Measurements from ENCODE around the gene ADK.

Gene ADK

DNA sequence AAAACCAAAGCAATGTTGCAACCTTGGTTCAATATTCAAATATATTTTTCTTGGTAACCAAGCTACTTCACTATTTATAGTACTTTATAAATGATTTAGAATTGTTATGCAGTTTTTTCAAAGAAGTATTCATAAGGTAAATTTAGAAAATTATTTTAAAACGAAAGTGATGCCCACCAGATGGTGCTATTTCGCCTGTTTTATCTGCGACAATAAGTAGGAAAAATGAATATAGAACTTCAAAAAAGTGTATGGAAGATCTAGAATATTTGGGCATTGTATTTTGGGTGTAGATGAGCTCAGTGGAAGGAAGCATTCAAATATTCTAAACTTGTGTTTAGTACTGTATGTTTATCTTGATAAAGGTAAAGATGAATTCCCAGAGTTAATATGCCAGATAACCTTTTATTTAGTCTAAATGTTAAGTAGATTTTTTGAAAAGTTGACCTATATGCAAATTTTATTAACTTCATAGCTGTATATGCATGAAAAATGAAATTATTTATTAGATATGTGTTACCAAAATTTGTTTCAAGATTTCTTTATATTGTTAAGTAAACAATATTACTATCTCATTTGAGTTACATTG is 93.2 kb downstream of the ADK start:
- H3K4me3 ChIP-seq (ENCODE audit: low read depth in 1 of 2, low read length in 2 of 2) = no peak overlapping the region
- no peaks in the 10 kb centered on the region for H3K27me3 ChIP-seq (ENCODE audit: low read depth, low read length)

DNA sequence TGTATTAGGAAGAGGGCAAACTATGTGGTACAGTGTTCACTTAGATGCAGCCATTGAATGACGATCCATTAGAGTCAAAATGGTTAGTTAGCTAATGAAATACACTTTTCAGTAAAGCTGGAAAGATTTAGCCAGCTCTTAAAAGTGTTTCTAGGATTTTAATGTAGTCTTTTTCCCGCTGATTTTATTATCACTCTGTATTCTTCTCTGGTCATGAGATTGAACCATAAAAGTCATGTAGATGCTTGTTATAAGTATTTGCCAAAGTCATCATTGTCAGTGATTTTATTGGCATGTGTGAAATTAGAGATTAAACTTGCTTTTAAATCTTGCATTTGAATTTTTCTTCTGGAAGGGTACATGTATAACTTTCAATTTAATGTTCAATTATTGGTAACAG is 93.8 kb downstream of the ADK start:
- H3K4me1 ChIP-seq (ENCODE audit: control insufficient read depth in 1 of 2, insufficient read depth in 2 of 2, low read length in 2 of 2) = no peaks in the 10 kb centered on the region
- H3K27me3 ChIP-seq (ENCODE audit: low read depth, low read length) = no peaks in the 10 kb centered on the region
- no peaks in the 10 kb centered on the region for H3K9me3 ChIP-seq (ENCODE audit: control insufficient read depth in 1 of 2, low read length in 2 of 2)
- peaks cover 0 to 8% of the 10 kb centered on the region in 2 donors for H3K36me3 ChIP-seq (ENCODE audit: control insufficient read depth in 1 of 2, insufficient read depth in 2 of 2, low read length in 2 of 2)
- no peak overlapping the region for H3K27ac ChIP-seq (ENCODE audit: low read length)
- no peak overlapping the region for H3K4me3 ChIP-seq (ENCODE audit: low read depth in 1 of 2, low read length in 2 of 2)

More for the DNA sequence above, 93.2 kb downstream of the ADK start:
- Histone ChIP-seq H3K36me3 (ENCODE audit: control insufficient read depth in 1 of 2, insufficient read depth in 2 of 2, low read length in 2 of 2) (peaks cover 0 to 8% of the 10 kb centered on the region in 2 donors), H3K9me3 (ENCODE audit: control insufficient read depth in 1 of 2, low read length in 2 of 2) (no peaks in the 10 kb centered on the region), H3K4me1 (ENCODE audit: control insufficient read depth in 1 of 2, insufficient read depth in 2 of 2, low read length in 2 of 2) (no peaks in the 10 kb centered on the region), H3K27ac (ENCODE audit: low read length) (no peak overlapping the region)

DNA sequence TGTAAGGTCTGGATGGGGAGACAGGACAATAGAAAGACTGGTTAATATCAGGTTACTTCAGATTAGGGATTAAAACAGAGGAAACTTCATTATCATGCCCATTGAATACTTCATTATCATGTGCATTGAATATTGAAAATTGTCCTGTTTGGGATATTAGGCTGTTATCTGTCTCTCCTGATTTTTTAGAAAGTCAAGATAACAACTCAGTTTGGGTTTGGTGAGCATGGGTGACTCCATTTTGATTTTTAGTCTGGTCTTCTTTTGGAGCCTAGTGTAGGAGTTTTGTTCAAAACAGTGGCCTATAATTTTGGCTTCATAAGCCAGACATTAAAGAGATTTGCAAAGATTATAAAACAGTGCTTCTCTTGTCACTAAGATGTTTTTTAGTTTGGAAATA is 95.5 kb downstream of the ADK start:
- Histone ChIP-seq H3K4me1 (ENCODE audit: control insufficient read depth in 1 of 2, insufficient read depth in 2 of 2, low read length in 2 of 2) (no peaks in the 10 kb centered on the region), H3K27me3 (ENCODE audit: low read depth, low read length) (no peaks in the 10 kb centered on the region), H3K4me3 (ENCODE audit: low read depth in 1 of 2, low read length in 2 of 2) (no peak overlapping the region), H3K27ac (ENCODE audit: low read length) (no peak overlapping the region), H3K9me3 (ENCODE audit: control insufficient read depth in 1 of 2, low read length in 2 of 2) (no peaks in the 10 kb centered on the region), H3K36me3 (ENCODE audit: control insufficient read depth in 1 of 2, insufficient read depth in 2 of 2, low read length in 2 of 2) (peaks cover 0 to 8% of the 10 kb centered on the region in 2 donors)

DNA sequence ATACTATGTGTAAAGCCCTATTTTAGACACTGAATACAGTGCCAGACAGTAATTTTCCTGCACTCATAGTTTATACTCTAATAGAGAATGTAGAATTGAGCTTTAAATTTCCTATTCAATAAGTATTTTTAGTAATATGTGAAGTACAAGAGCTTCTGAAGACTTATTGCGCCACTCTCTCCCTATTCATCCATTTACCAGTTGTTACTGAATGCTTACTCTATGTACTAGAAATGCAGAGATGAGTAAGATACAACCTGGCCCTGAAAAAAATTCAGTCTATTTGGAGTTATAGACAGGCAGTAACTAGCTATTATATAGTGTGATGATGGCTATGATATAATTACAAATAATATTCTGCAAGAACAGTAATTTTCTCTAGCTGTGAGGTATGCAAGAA is 98.8 kb downstream of the ADK start:
- no peak overlapping the region for H3K4me3 ChIP-seq (ENCODE audit: low read depth in 1 of 2, low read length in 2 of 2)
- no peaks in the 10 kb centered on the region for H3K4me1 ChIP-seq (ENCODE audit: control insufficient read depth in 1 of 2, insufficient read depth in 2 of 2, low read length in 2 of 2)
- no peaks in the 10 kb centered on the region for H3K9me3 ChIP-seq (ENCODE audit: control insufficient read depth in 1 of 2, low read length in 2 of 2)
- no peaks in the 10 kb centered on the region for H3K27me3 ChIP-seq (ENCODE audit: low read depth, low read length)
- H3K36me3 ChIP-seq (ENCODE audit: control insufficient read depth in 1 of 2, insufficient read depth in 2 of 2, low read length in 2 of 2) = no peaks in the 10 kb centered on the region
- H3K27ac ChIP-seq (ENCODE audit: low read length) = no peak overlapping the region

DNA sequence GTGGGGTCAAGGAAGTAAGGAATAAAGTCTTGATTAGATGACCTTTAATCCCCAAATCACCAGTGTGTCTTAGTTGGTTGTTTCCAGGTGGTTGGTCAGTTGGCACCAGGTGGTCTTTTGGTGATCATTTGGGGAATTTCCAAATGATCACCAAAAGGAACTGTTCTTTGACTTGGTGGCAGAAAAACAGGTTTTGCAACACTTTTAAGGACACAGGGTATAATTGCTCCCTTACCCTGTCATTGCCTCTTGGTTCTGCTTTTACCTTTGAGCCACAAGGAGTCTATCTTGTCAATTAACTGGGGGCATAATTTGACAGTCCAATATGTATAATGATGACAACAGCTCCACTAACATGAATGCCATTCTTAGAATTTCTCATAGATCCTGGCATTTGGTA is 104.2 kb downstream of the ADK start:
- no peaks in the 10 kb centered on the region for H3K27me3 ChIP-seq (ENCODE audit: low read depth, low read length)
- no peaks in the 10 kb centered on the region for H3K36me3 ChIP-seq (ENCODE audit: control insufficient read depth in 1 of 2, insufficient read depth in 2 of 2, low read length in 2 of 2)
- no peak overlapping the region for H3K27ac ChIP-seq (ENCODE audit: low read length)
- no peaks in the 10 kb centered on the region for H3K4me1 ChIP-seq (ENCODE audit: control insufficient read depth in 1 of 2, insufficient read depth in 2 of 2, low read length in 2 of 2)
- H3K9me3 ChIP-seq (ENCODE audit: control insufficient read depth in 1 of 2, low read length in 2 of 2) = no peaks in the 10 kb centered on the region
- H3K4me3 ChIP-seq (ENCODE audit: low read depth in 1 of 2, low read length in 2 of 2) = no peak overlapping the region

DNA sequence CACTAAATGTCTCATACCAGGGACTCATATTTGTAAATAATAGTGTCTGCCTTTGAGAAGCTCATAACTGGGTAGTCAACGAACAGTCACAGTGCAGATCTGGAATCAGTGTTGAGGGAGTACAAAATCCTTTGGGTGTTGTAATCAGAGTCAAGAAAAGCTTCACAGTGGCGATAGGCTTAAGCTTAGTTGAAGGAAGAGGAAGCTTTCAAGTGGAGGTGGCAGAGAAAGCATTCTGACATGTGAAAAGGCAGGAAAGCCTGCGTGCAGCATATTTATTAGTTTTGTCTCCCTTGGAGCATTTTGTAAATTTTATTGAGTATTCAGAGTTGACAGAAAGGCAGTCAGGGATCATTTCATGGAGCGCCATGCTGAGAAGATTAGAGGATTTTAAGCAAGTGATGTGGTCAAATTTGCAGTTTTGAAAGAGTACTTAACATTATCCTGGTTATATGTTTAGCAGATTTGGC is 104.9 kb downstream of the ADK start:
- Histone ChIP-seq H3K9me3 (ENCODE audit: control insufficient read depth in 1 of 2, low read length in 2 of 2) (no peaks in the 10 kb centered on the region), H3K27ac (ENCODE audit: low read length) (no peak overlapping the region), H3K36me3 (ENCODE audit: control insufficient read depth in 1 of 2, insufficient read depth in 2 of 2, low read length in 2 of 2) (no peaks in the 10 kb centered on the region), H3K4me3 (ENCODE audit: low read depth in 1 of 2, low read length in 2 of 2) (no peak overlapping the region), H3K27me3 (ENCODE audit: low read depth, low read length) (no peaks in the 10 kb centered on the region), H3K4me1 (ENCODE audit: control insufficient read depth in 1 of 2, insufficient read depth in 2 of 2, low read length in 2 of 2) (no peaks in the 10 kb centered on the region)

DNA sequence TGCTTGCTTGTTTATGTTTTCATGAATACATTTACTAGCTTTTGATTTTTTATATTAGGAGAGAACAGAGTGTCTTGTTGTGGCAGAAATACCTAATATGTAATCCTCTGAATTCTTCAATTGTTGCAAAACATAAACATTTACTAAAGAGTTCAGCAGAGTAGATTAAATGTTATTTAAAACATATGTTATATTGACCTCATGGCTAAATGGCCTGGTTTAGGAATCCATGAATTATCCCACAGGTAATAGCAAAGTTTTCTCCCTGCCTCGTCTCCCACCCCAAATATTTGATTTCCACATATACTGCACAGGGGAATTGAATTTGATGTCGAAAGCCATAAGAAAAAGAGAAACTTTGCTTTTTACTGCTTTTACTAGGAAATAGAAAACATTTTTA is 111.8 kb downstream of the ADK start:
- no peak overlapping the region for H3K4me3 ChIP-seq (ENCODE audit: low read depth in 1 of 2, low read length in 2 of 2)
- no peaks in the 10 kb centered on the region for H3K4me1 ChIP-seq (ENCODE audit: control insufficient read depth in 1 of 2, insufficient read depth in 2 of 2, low read length in 2 of 2)
- H3K27me3 ChIP-seq (ENCODE audit: low read depth, low read length) = no peaks in the 10 kb centered on the region
- H3K9me3 ChIP-seq (ENCODE audit: control insufficient read depth in 1 of 2, low read length in 2 of 2) = no peaks in the 10 kb centered on the region
- H3K27ac ChIP-seq (ENCODE audit: low read length) = no peak overlapping the region
- no peaks in the 10 kb centered on the region for H3K36me3 ChIP-seq (ENCODE audit: control insufficient read depth in 1 of 2, insufficient read depth in 2 of 2, low read length in 2 of 2)

DNA sequence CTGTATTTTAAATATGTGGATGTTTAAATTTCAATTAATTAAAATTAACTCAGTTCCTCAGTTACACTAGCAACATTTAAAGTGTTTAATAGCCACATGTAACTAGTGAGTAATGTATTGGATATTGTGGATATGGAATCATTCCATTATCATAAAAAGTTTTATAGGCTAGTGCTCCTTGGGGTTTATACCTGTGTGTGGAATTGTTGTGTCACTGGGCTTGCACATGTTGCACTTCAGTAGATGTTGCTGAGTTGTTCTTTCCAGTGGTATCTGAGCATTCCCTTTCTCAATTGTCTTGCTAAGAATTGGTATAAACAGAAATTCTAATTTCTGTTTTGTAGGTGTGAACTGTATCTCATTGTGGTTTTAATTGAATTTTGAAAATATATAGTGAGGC is 113.0 kb downstream of the ADK start:
- Histone ChIP-seq H3K4me1 (ENCODE audit: control insufficient read depth in 1 of 2, insufficient read depth in 2 of 2, low read length in 2 of 2) (no peaks in the 10 kb centered on the region), H3K4me3 (ENCODE audit: low read depth in 1 of 2, low read length in 2 of 2) (no peak overlapping the region), H3K9me3 (ENCODE audit: control insufficient read depth in 1 of 2, low read length in 2 of 2) (no peaks in the 10 kb centered on the region), H3K27me3 (ENCODE audit: low read depth, low read length) (no peaks in the 10 kb centered on the region), H3K36me3 (ENCODE audit: control insufficient read depth in 1 of 2, insufficient read depth in 2 of 2, low read length in 2 of 2) (no peaks in the 10 kb centered on the region), H3K27ac (ENCODE audit: low read length) (no peak overlapping the region)

DNA sequence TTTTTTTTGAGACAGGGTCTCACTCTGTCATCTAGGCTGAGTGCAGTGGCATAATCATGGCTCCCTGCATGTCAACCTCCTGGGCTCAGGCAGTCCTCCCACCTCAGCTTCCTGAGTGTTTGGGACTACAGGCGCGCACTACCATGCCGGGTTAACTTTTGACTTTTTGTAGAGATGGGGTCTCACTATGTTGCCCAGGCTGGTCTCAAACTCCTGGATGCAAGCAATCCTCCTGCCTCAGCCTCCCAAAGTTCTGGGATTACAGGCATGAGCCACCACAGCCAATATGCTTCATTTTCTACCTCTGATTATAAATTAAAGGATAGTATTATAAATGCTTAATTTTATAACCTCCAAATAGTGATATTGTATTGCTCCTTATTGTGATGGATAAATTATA is 121.3 kb downstream of the ADK start:
- Histone ChIP-seq H3K27ac (ENCODE audit: low read length) (no peak overlapping the region), H3K4me3 (ENCODE audit: low read depth in 1 of 2, low read length in 2 of 2) (no peak overlapping the region), H3K9me3 (ENCODE audit: control insufficient read depth in 1 of 2, low read length in 2 of 2) (no peaks in the 10 kb centered on the region), H3K27me3 (ENCODE audit: low read depth, low read length) (no peaks in the 10 kb centered on the region), H3K36me3 (ENCODE audit: control insufficient read depth in 1 of 2, insufficient read depth in 2 of 2, low read length in 2 of 2) (no peaks in the 10 kb centered on the region), H3K4me1 (ENCODE audit: control insufficient read depth in 1 of 2, insufficient read depth in 2 of 2, low read length in 2 of 2) (no peaks in the 10 kb centered on the region)

DNA sequence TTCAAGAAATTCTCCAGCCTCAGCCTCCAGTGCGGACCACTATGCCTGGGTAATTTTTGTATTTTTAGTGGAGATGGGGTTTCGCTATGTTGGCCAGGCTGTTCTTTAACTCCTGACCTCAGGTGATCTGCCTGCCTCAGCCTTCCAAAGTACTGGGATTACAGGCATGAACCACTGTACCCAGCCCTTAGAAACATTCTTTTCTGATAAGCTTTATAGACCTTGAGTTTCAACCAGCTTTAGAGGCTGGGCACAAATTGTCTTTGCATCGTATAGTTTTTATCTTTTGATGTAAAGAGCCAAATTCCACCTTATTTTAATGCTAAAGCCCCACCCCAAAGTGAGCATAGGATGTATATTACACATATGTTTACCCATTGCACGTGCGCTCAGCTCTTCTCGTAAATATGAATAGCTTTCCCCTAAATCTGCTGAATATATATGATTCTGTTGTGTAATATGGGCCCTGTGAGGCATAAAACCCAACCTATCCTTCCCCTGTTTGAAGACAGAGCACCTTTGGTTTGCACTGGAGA is 124.8 kb downstream of the ADK start:
- no peaks in the 10 kb centered on the region for H3K9me3 ChIP-seq (ENCODE audit: control insufficient read depth in 1 of 2, low read length in 2 of 2)
- no peak overlapping the region for H3K27ac ChIP-seq (ENCODE audit: low read length)
- H3K36me3 ChIP-seq (ENCODE audit: control insufficient read depth in 1 of 2, insufficient read depth in 2 of 2, low read length in 2 of 2) = no peaks in the 10 kb centered on the region

DNA sequence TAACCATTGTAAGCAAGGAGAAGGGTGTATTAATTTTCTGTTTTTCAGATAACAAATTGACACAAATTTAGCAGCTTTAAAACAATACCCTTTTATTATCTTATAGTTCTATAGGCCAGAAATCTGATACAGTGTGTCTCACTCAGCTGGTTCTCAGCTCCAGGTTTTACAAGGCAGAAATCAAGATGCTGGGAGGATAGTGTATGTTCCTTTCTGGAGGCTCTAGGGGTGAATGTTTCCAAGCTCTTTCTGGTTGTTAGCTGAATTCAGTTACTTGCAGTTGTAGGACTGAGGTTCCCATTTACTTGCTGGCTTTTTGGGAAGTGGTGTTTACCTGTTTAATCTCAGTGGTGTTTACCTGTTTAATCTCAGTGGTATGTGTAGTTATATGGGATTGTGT is 125.4 kb downstream of the ADK start:
- no peaks in the 10 kb centered on the region for H3K4me1 ChIP-seq (ENCODE audit: control insufficient read depth in 1 of 2, insufficient read depth in 2 of 2, low read length in 2 of 2)
- H3K36me3 ChIP-seq (ENCODE audit: control insufficient read depth in 1 of 2, insufficient read depth in 2 of 2, low read length in 2 of 2) = no peaks in the 10 kb centered on the region
- no peak overlapping the region for H3K27ac ChIP-seq (ENCODE audit: low read length)

More for the DNA sequence above, 124.8 kb downstream of the ADK start:
- H3K27me3 ChIP-seq (ENCODE audit: low read depth, low read length) = no peaks in the 10 kb centered on the region
- H3K4me1 ChIP-seq (ENCODE audit: control insufficient read depth in 1 of 2, insufficient read depth in 2 of 2, low read length in 2 of 2) = no peaks in the 10 kb centered on the region
- no peak overlapping the region for H3K4me3 ChIP-seq (ENCODE audit: low read depth in 1 of 2, low read length in 2 of 2)

More for the DNA sequence above, 125.4 kb downstream of the ADK start:
- H3K4me3 ChIP-seq (ENCODE audit: low read depth in 1 of 2, low read length in 2 of 2) = no peak overlapping the region
- no peaks in the 10 kb centered on the region for H3K27me3 ChIP-seq (ENCODE audit: low read depth, low read length)
- H3K9me3 ChIP-seq (ENCODE audit: control insufficient read depth in 1 of 2, low read length in 2 of 2) = no peaks in the 10 kb centered on the region
